ENCODE data around the gene YTHDC1.

DNA sequence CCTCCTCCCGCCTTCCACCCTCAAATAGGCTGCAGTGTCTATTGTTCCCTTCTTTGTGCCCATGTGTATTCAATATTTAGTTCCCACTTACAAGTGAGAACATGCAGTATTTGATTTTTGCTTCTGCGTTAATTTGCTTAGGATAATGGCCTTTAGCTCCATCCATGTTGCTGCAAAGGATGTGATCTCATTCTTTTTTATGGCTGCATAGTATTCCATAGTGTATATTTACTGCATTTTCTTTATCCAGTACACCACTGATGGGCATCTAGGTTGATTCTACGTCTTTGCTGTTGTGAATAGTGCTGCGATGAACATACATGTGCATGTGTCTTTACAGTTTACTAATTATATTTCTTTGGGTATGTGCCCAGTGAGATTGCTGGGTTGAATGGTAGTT, 52.8 kb downstream of the YTHDC1 start:
- TF ChIP-seq, protein P1, sequence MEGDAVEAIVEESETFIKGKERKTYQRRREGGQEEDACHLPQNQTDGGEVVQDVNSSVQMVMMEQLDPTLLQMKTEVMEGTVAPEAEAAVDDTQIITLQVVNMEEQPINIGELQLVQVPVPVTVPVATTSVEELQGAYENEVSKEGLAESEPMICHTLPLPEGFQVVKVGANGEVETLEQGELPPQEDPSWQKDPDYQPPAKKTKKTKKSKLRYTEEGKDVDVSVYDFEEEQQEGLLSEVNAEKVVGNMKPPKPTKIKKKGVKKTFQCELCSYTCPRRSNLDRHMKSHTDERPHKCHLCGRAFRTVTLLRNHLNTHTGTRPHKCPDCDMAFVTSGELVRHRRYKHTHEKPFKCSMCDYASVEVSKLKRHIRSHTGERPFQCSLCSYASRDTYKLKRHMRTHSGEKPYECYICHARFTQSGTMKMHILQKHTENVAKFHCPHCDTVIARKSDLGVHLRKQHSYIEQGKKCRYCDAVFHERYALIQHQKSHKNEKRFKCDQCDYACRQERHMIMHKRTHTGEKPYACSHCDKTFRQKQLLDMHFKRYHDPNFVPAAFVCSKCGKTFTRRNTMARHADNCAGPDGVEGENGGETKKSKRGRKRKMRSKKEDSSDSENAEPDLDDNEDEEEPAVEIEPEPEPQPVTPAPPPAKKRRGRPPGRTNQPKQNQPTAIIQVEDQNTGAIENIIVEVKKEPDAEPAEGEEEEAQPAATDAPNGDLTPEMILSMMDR (conservative IDR thresholded peaks at IDR 0.05) = no peak
- TF ChIP-seq ZFX (IDR thresholded peaks at IDR 0.05) = no peak
